Measurements from ENCODE around the gene SLX4IP.

- TF ChIP-seq CTCF (IDR thresholded peaks at IDR 0.05), result no peak
- TF ChIP-seq POLR2A (IDR thresholded peaks at IDR 0.05), result no peak
Observed at GRCh38 chr20:10557685-10558084, 122.6 kb downstream of the SLX4IP start.
